DOHH2 (cell line): Measurements from ENCODE around the gene TLK2.

Experiments used
- CTCF ChIP-seq: fragments of 200-600 bp; sonication (generic); IDR thresholded peaks from one replicate; pipeline ENCODE4 v1.5.1; 2014; ENCODE audit warnings: antibody characterized with exemption, mild to moderate bottlenecking, low read depth, low read length; ENCODE audit not compliant: poor library complexity, severe bottlenecking
- EZH2phosphoT487 ChIP-seq: fragments of 200-600 bp; sonication (generic); IDR thresholded peaks from 2 replicates; pipeline ENCODE4 v1.6.1; 2017; ENCODE audit warnings: borderline replicate concordance, mild to moderate bottlenecking, antibody characterized with exemption, low read length, moderate library complexity, mixed read lengths

GRCh38 chr17:62615503-62615902 is 136.9 kb downstream of the TLK2 start:
- no peak for TF ChIP-seq CTCF
- TF ChIP-seq EZH2phosphoT487 = no peak
